K562 (cell line): ENCODE results near the gene FGR. TPM values are rescaled to one million over a fixed set of nuclear protein-coding genes. Genes with fewer than 3 reads are reported as not detected.

Source experiments
- ARHGAP35 ChIP-seq: fragments of 450-650 bp; IDR thresholded peaks from 2 replicates; pipeline ENCODE4 v1.6.1; 2018; ENCODE audit not compliant: partially characterized antibody
- DPF2 ChIP-seq: fragments of 450-650 bp; IDR thresholded peaks from 2 replicates; pipeline ENCODE4 v1.6.1; 2016
- HNRNPUL1 ChIP-seq: fragments of 200-400 bp; formaldehyde crosslinking; IDR thresholded peaks from 2 replicates; pipeline ENCODE4 v1.6.1; 2017; ENCODE audit warnings: low read length
- MAFF ChIP-seq: IDR thresholded peaks from 2 replicates; pipeline ENCODE4 v1.6.1; 2012; ENCODE audit warnings: low read length, improper control_type of control experiment
- NR1H2 ChIP-seq: sonication (generic); formaldehyde crosslinking; IDR thresholded peaks from 2 replicates; pipeline ENCODE4 v1.4.0; 2020; ENCODE audit warnings: mild to moderate bottlenecking, missing genetic modification reagents
- RCOR1 ChIP-seq, 2 experiments: IDR thresholded peaks; 2 replicates each; pipeline ENCODE4 v1.6.1; 2012; ENCODE audit warnings: low read depth in 2 of 2, low read length in 2 of 2, borderline replicate concordance in 1 of 2, improper control_type of control experiment in 1 of 2
- SMARCC2 ChIP-seq: fragments of 450-650 bp; IDR thresholded peaks from 2 replicates; pipeline ENCODE4 v1.6.1; 2017; ENCODE audit warnings: antibody characterized with exemption, moderate library complexity, mild to moderate bottlenecking, low read depth
- SREBF2 ChIP-seq: sonication (generic); formaldehyde crosslinking; IDR thresholded peaks from 2 replicates; pipeline ENCODE4 v1.4.0; 2020; ENCODE audit warnings: mild to moderate bottlenecking, missing genetic modification reagents
- TCF3 ChIP-seq: sonication (generic); formaldehyde crosslinking; IDR thresholded peaks from 2 replicates; pipeline ENCODE4 v1.4.0; 2020; ENCODE audit warnings: mild to moderate bottlenecking, missing genetic modification reagents
- YY1 ChIP-seq, 3 experiments: IDR thresholded peaks; 2 replicates each; pipeline ENCODE4 v1.6.1; 2011; ENCODE audit warnings: low read length in 2 of 3, mild to moderate bottlenecking in 2 of 3, moderate library complexity in 2 of 3, borderline replicate concordance in 1 of 3, control low read depth in 1 of 3, low read depth in 1 of 3; ENCODE audit not compliant: insufficient read depth in 3 of 3, insufficient replicate concordance in 2 of 3, control insufficient read depth in 1 of 3, insufficient read length in 1 of 3; ENCODE audit errors: extremely low read depth in 1 of 3
- ZNF75A ChIP-seq: fragments of 450-650 bp; formaldehyde crosslinking; IDR thresholded peaks from 2 replicates; pipeline ENCODE4 v1.4.0; 2020; ENCODE audit warnings: mild to moderate bottlenecking
- polyA plus RNA-seq, 8 experiments: library from polyadenylated mRNA; depleted of rRNA in 4 of 8; stranded (reverse) in 5 of 8; unstranded in 3 of 8; fragments of >200 nt; fragmentation: Nextera tagmentation in 2 of 8; fragmentation: Illumina TruSeq in 1 of 8; extraction: Ambion mirVana in 2 of 8; extraction: Trizol in 1 of 8; gene quantifications; 2 replicates each; pipeline versions ENCODE4 v1.2.1 to v1.2.3, GENCODE V29; 2011 to 2014; ENCODE audit warnings: inconsistent platforms in 1 of 8, missing spikeins in 1 of 8
- total RNA-seq, 7 experiments: library from RNA; depleted of rRNA in 6 of 7; stranded (reverse); fragments of >200 nt in 6 of 7; fragmentation: Illumina TruSeq in 2 of 7; extraction: Trizol in 2 of 7; gene quantifications; 2 replicates each; pipeline versions ENCODE4 v1.2.1 to v1.2.3, GENCODE V29; 2011 to 2021; ENCODE audit warnings: low replicate concordance in 1 of 7
- TF ChIP-seq, protein P1 (sequence below): fragments of 250-450 bp; sonication (Bioruptor Pico); IDR thresholded peaks from 2 replicates; pipeline ENCODE4 v1.5.0; 2020; ENCODE audit warnings: mild to moderate bottlenecking, borderline replicate concordance
- TF ChIP-seq, protein P2 (sequence below): sonication (generic); formaldehyde crosslinking; IDR thresholded peaks from 2 replicates; pipeline ENCODE4 v1.8.0; 2022; ENCODE audit warnings: missing genetic modification reagents, mild to moderate bottlenecking, moderate library complexity, borderline replicate concordance
- TF ChIP-seq, protein P3 (sequence below): fragments of 250-450 bp; sonication (Bioruptor Pico); IDR thresholded peaks from 2 replicates; pipeline ENCODE4 v1.4.0; 2020; ENCODE audit warnings: mild to moderate bottlenecking, moderate library complexity, borderline replicate concordance
- TF ChIP-seq, protein P4 (sequence below): sonication (generic); formaldehyde crosslinking; IDR thresholded peaks from 2 replicates; pipeline ENCODE4 v1.8.0; 2022; ENCODE audit warnings: mild to moderate bottlenecking, missing genetic modification reagents, borderline replicate concordance
- TF ChIP-seq, protein P5 (sequence below): fragments of 250-450 bp; sonication (Bioruptor Pico); IDR thresholded peaks from 2 replicates; pipeline ENCODE4 v1.8.0; 2022; ENCODE audit warnings: inconsistent platforms

Gene FGR
- total and polyA plus RNA-seq, 9 of the 15 experiments (the other 6 are each of a cell fraction or from before 2014, with no cell fraction given), result 0.04 to 0.11 TPM; not detected in 7

DNA sequence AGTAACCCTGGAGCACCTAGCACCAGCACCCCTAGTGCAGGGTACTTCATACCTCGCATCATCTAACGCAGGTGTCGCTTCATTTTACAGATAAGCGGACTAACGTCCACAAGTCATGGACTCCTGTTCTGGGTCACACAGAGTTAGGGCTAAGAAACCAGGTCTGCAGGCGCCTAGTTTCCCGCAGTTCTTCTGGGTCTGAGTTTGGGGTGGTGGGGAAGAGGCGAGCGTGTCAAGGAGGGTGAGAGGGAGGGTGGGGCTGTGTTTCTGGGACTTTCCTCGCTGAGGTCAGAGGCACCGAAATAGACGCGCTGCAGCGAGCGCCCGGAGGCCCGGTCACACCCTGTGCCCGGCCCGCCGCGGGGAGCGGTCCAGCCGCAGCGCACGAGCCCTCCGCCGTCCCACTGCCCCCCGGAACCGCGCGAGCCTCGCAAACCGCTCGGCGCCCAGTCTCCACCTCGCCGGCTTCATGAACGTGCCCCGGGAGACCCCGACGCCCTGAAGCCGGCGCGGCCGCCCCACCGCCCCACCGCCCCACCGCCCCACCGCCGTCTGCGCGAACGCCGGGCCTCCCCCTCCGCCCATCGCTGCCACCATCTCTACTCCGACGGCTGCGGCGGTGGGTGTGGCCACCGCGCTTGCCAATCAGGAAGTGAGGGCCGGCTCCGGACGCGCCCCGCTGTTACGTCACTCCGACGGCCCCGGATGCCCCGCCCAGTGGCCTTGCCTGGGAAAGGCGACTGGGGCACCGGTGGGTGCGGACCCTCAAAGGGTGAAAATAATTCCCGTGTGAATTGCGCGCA, 24.7 kb upstream of the FGR start (continued):
- TF ChIP-seq SREBF2 (CRISPR knock-in tag) (no peak), SMARCC2 (no peak), YY1 (IDR thresholded peaks at IDR 0.05; ENCODE audit: borderline replicate concordance in 1 of 3, control insufficient read depth in 1 of 3, extremely low read depth in 1 of 3, insufficient read depth in 3 of 3, insufficient read length in 1 of 3, insufficient replicate concordance in 2 of 3, low read depth in 1 of 3, low read length in 2 of 3) (peak in 2 of 3 experiments; percentile 75 to 84), MAFF (no peak), NR1H2 (CRISPR knock-in tag) (no peak), HNRNPUL1 (no peak), DPF2 (0 out of 2 replicates have a peak, but pooled peaks have one; percentile 24), TCF3 (CRISPR knock-in tag) (no peak), RCOR1 (IDR thresholded peaks at IDR 0.05; ENCODE audit: borderline replicate concordance in 1 of 2, low read depth in 2 of 2, low read length in 2 of 2) (peak in 1 of 2 experiments; percentile 28; a peak in 1 of 4 replicates), ZNF75A (CRISPR knock-in tag) (no peak), ARHGAP35 (no peak)
- TF ChIP-seq, protein P1, sequence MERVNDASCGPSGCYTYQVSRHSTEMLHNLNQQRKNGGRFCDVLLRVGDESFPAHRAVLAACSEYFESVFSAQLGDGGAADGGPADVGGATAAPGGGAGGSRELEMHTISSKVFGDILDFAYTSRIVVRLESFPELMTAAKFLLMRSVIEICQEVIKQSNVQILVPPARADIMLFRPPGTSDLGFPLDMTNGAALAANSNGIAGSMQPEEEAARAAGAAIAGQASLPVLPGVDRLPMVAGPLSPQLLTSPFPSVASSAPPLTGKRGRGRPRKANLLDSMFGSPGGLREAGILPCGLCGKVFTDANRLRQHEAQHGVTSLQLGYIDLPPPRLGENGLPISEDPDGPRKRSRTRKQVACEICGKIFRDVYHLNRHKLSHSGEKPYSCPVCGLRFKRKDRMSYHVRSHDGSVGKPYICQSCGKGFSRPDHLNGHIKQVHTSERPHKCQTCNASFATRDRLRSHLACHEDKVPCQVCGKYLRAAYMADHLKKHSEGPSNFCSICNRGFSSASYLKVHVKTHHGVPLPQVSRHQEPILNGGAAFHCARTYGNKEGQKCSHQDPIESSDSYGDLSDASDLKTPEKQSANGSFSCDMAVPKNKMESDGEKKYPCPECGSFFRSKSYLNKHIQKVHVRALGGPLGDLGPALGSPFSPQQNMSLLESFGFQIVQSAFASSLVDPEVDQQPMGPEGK, result no peak
- TF ChIP-seq, protein P2, sequence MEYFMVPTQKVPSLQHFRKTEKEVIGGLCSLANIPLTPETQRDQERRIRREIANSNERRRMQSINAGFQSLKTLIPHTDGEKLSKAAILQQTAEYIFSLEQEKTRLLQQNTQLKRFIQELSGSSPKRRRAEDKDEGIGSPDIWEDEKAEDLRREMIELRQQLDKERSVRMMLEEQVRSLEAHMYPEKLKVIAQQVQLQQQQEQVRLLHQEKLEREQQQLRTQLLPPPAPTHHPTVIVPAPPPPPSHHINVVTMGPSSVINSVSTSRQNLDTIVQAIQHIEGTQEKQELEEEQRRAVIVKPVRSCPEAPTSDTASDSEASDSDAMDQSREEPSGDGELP (CRISPR knock-in tag), result peak; percentile 56; the same call in 1 of the 2 replicates
- TF ChIP-seq, protein P3, sequence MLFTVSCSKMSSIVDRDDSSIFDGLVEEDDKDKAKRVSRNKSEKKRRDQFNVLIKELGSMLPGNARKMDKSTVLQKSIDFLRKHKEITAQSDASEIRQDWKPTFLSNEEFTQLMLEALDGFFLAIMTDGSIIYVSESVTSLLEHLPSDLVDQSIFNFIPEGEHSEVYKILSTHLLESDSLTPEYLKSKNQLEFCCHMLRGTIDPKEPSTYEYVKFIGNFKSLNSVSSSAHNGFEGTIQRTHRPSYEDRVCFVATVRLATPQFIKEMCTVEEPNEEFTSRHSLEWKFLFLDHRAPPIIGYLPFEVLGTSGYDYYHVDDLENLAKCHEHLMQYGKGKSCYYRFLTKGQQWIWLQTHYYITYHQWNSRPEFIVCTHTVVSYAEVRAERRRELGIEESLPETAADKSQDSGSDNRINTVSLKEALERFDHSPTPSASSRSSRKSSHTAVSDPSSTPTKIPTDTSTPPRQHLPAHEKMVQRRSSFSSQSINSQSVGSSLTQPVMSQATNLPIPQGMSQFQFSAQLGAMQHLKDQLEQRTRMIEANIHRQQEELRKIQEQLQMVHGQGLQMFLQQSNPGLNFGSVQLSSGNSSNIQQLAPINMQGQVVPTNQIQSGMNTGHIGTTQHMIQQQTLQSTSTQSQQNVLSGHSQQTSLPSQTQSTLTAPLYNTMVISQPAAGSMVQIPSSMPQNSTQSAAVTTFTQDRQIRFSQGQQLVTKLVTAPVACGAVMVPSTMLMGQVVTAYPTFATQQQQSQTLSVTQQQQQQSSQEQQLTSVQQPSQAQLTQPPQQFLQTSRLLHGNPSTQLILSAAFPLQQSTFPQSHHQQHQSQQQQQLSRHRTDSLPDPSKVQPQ, result no peak
- TF ChIP-seq, protein P4, sequence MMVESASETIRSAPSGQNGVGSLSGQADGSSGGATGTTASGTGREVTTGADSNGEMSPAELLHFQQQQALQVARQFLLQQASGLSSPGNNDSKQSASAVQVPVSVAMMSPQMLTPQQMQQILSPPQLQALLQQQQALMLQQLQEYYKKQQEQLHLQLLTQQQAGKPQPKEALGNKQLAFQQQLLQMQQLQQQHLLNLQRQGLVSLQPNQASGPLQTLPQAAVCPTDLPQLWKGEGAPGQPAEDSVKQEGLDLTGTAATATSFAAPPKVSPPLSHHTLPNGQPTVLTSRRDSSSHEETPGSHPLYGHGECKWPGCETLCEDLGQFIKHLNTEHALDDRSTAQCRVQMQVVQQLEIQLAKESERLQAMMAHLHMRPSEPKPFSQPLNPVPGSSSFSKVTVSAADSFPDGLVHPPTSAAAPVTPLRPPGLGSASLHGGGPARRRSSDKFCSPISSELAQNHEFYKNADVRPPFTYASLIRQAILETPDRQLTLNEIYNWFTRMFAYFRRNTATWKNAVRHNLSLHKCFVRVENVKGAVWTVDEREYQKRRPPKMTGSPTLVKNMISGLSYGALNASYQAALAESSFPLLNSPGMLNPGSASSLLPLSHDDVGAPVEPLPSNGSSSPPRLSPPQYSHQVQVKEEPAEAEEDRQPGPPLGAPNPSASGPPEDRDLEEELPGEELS (CRISPR knock-in tag), result no peak
- TF ChIP-seq, protein P5, sequence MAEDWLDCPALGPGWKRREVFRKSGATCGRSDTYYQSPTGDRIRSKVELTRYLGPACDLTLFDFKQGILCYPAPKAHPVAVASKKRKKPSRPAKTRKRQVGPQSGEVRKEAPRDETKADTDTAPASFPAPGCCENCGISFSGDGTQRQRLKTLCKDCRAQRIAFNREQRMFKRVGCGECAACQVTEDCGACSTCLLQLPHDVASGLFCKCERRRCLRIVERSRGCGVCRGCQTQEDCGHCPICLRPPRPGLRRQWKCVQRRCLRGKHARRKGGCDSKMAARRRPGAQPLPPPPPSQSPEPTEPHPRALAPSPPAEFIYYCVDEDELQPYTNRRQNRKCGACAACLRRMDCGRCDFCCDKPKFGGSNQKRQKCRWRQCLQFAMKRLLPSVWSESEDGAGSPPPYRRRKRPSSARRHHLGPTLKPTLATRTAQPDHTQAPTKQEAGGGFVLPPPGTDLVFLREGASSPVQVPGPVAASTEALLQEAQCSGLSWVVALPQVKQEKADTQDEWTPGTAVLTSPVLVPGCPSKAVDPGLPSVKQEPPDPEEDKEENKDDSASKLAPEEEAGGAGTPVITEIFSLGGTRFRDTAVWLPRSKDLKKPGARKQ (CRISPR knock-in tag), result no peak
